ENCODE data around the gene PAXX.

DNA sequence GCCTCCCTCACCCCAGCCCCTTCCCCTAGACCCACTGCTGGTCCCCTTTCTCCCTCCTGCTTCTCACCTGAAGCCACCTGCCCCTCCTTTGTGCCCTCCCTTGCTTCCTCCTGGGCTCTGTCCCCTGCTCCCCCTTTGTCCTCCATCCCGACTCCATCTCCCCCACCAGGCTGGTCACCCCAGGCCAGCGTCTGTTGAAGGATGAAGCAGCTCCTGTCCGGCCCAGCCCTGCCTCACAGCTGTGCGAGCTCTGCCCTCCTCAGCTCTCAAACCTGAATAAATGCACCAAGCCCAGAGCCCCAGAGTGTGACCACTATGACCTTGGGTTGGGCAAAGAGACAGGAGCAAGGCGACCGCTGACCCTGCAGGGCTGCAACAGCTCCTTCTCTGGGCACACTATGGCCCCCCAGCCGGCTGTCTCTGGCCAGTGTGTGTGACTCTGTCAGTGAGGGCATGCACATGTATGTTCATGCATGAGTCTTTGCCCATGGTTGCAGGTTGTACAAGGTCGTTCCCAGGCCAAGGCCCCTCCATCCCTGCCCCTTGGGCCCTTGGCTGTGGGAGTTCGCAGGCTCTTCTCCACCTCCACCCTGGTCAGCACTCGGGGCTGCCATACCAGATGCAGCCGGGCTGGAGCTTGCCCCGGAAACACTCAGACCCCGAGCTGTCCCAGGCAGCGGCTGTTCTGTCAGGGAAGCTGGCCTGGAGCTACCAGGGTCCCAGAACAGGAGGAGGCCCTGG is 36.9 kb upstream of the PAXX start:
- TF ChIP-seq, protein P1, sequence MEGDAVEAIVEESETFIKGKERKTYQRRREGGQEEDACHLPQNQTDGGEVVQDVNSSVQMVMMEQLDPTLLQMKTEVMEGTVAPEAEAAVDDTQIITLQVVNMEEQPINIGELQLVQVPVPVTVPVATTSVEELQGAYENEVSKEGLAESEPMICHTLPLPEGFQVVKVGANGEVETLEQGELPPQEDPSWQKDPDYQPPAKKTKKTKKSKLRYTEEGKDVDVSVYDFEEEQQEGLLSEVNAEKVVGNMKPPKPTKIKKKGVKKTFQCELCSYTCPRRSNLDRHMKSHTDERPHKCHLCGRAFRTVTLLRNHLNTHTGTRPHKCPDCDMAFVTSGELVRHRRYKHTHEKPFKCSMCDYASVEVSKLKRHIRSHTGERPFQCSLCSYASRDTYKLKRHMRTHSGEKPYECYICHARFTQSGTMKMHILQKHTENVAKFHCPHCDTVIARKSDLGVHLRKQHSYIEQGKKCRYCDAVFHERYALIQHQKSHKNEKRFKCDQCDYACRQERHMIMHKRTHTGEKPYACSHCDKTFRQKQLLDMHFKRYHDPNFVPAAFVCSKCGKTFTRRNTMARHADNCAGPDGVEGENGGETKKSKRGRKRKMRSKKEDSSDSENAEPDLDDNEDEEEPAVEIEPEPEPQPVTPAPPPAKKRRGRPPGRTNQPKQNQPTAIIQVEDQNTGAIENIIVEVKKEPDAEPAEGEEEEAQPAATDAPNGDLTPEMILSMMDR (IDR thresholded peaks at IDR 0.05) = no peak
- TF ChIP-seq POLR2A (IDR thresholded peaks at IDR 0.05) = no peak

Measured in uterus (tissue), 2 donors.